HG02588 (cell line): Measurements from ENCODE around the gene GMCL1.

Experiments
- ATAC-seq: cut with Tn5 transposase; IDR thresholded peaks from one replicate; pipeline ENCODE4 v1.9.1; 2021; ENCODE audit warnings: mild to moderate bottlenecking, moderate library complexity; ENCODE audit not compliant: unreplicated experiment

GMCL1 gene

GRCh38 chr2:69917852-69918251, 88.4 kb downstream of the GMCL1 start:
- no peak for ATAC-seq

- no peak for ATAC-seq
These were observed 88.9 kb downstream of the GMCL1 start for GRCh38 chr2:69918401-69918800.

GRCh38 chr2:69923116-69923515, 93.7 kb downstream of the GMCL1 start:
- ATAC-seq: no peak

- ATAC-seq: no peak
These were observed 97.5 kb downstream of the GMCL1 start for GRCh38 chr2:69926849-69927515.
